Measurements from ENCODE around the gene GATAD2B. TPM values are rescaled to one million over a fixed set of nuclear protein-coding genes. Genes with fewer than 3 reads are reported as not detected.

The GATAD2B gene
- total and polyA plus RNA-seq, 8 donors, result 2.7 to 26.3 (median 16.0) TPM

- Histone ChIP-seq H3K36me3 (no peaks in the 10 kb centered on the region), H3K27me3 (peaks cover 0 to 14% (median 0%) of the 10 kb centered on the region in 3 donors), H3K27ac (no peak overlapping the region), H3K4me3 (no peak overlapping the region), H3K4me1 (peaks cover 6 to 43% (median 21%) of the 10 kb centered on the region in 4 donors), H3K9me3 (no peaks in the 10 kb centered on the region)
- WGBS, 5 donors, result 87 to 94% (median 90%) methylated on average over 11 of the region's 11 CpGs
- no peak for TF ChIP-seq POLR2A (IDR thresholded peaks at IDR 0.05)
- no peak for TF ChIP-seq EP300 (IDR thresholded peaks at IDR 0.05)
- no peak for TF ChIP-seq CTCF (IDR thresholded peaks at IDR 0.05)
- no peak for TF ChIP-seq POLR2AphosphoS5 (IDR thresholded peaks at IDR 0.05)
- intact Hi-C loops (cut with DNase I; ENCODE audit: low total_unique reads), result loop anchor here (10.0 kb wide), 1 partner anchor 152 kb away; the partner anchor contains the start of gene DENND4B
- DNase-seq, result no peak
Observed at GRCh38 chr1:153792631-153793041, 130.1 kb downstream of the GATAD2B start.

GRCh38 chr1:153791648-153792253 is 131.0 kb downstream of the GATAD2B start:
- intact Hi-C loops (cut with DNase I; ENCODE audit: low total_unique reads), result loop anchor here (10.0 kb wide), 1 partner anchor 153 kb away; the partner anchor contains the start of gene DENND4B

GRCh38 chr1:153790966-153791647 is 131.7 kb downstream of the GATAD2B start:
- Histone ChIP-seq H3K27ac (peak overlapping the region in 4 of 5 donors; percentile 80 to 93 (median 87)), H3K36me3 (no peaks in the 10 kb centered on the region), H3K4me1 (peaks cover 6 to 36% (median 17%) of the 10 kb centered on the region in 4 donors), H3K4me3 (peak overlapping the region in 3 of 4 donors; percentile 22 to 36 (median 32)), H3K27me3 (peaks cover 0 to 14% (median 0%) of the 10 kb centered on the region in 3 donors), H3K9me3 (no peaks in the 10 kb centered on the region)
- WGBS, 5 donors, result 52 to 70% (median 62%) methylated on average over 9 of the region's 9 CpGs
- intact Hi-C loops (cut with DNase I; ENCODE audit: low total_unique reads), result loop anchor here (10.0 kb wide), 1 partner anchor 154 kb away; the partner anchor contains the start of gene DENND4B
- peak; percentile 8 to 23 (median 10) for TF ChIP-seq POLR2AphosphoS5 (IDR thresholded peaks at IDR 0.05)
- TF ChIP-seq POLR2A (IDR thresholded peaks at IDR 0.05), result no peak
- TF ChIP-seq CTCF (IDR thresholded peaks at IDR 0.05), result no peak
- no peak for TF ChIP-seq EP300 (IDR thresholded peaks at IDR 0.05)
- peak in 1 of 2 donors; percentile 68 for DNase-seq

More at GRCh38 chr1:153791648-153792253, 131.0 kb downstream of the GATAD2B start:
- TF ChIP-seq POLR2A (IDR thresholded peaks at IDR 0.05) (no peak), POLR2AphosphoS5 (IDR thresholded peaks at IDR 0.05) (no peak), CTCF (IDR thresholded peaks at IDR 0.05) (no peak), EP300 (IDR thresholded peaks at IDR 0.05) (no peak)
- 66 to 84% (median 75%) methylated on average over 15 to 16 of the region's 16 CpGs for WGBS, 5 donors
- H3K27ac ChIP-seq, result peak overlapping the region in 4 of 5 donors; percentile 80 to 93 (median 87)
- no peaks in the 10 kb centered on the region for H3K36me3 ChIP-seq
- H3K27me3 ChIP-seq, result peaks cover 0 to 14% (median 0%) of the 10 kb centered on the region in 3 donors
- peaks cover 6 to 36% (median 17%) of the 10 kb centered on the region in 4 donors for H3K4me1 ChIP-seq
- H3K4me3 ChIP-seq, result no peak overlapping the region
- no peak for DNase-seq
- H3K9me3 ChIP-seq, result no peaks in the 10 kb centered on the region

- peak overlapping the region; percentile 60 to 93 (median 85) for H3K27ac ChIP-seq
- intact Hi-C loops (cut with DNase I; ENCODE audit: low total_unique reads), result loop anchor here (10.0 kb wide), 1 partner anchor 154 kb away; the partner anchor contains the start of gene DENND4B
- no peaks in the 10 kb centered on the region for H3K9me3 ChIP-seq
- DNase-seq, result peak; percentile 39 to 95
- H3K36me3 ChIP-seq, result no peaks in the 10 kb centered on the region
- WGBS, 5 donors, result 17 to 57% (median 52%) methylated on average over 15 to 16 of the region's 16 CpGs
- TF ChIP-seq CTCF (IDR thresholded peaks at IDR 0.05), result no peak
- peak; percentile 83 to 88 (median 87) for TF ChIP-seq POLR2AphosphoS5 (IDR thresholded peaks at IDR 0.05)
- TF ChIP-seq POLR2A (IDR thresholded peaks at IDR 0.05), result no peak
- TF ChIP-seq EP300 (IDR thresholded peaks at IDR 0.05), result peak; percentile 90
- H3K4me1 ChIP-seq, result peaks cover 6 to 36% (median 17%) of the 10 kb centered on the region in 4 donors
- H3K4me3 ChIP-seq, result peak overlapping the region; percentile 14 to 36 (median 27)
- peaks cover 0 to 12% (median 0%) of the 10 kb centered on the region in 3 donors for H3K27me3 ChIP-seq
Observed at GRCh38 chr1:153790313-153790965, 132.3 kb downstream of the GATAD2B start.

All from stomach (tissue), 9 donors.